ENCODE results near the gene CLCN7. TPM values are rescaled to one million over a fixed set of nuclear protein-coding genes. Genes with fewer than 3 reads are reported as not detected.

CLCN7 gene
- total and polyA plus RNA-seq, 2 of the 13 experiments (the other 11 are each of a cell fraction or from before 2014, with no cell fraction given) = 24.6 to 25.1 TPM

- TF ChIP-seq ZNF770 (CRISPR knock-in tag; IDR thresholded peaks at IDR 0.05) = peak; percentile 79
- TF ChIP-seq SAP130 (CRISPR knock-in tag; IDR thresholded peaks at IDR 0.05; ENCODE audit: low read depth) = peak; percentile 77
- no peak for TF ChIP-seq ZNF281 (CRISPR knock-in tag; IDR thresholded peaks at IDR 0.05; ENCODE audit: borderline replicate concordance)
- no peak for TF ChIP-seq ARID2 (CRISPR knock-in tag; IDR thresholded peaks at IDR 0.05; ENCODE audit: borderline replicate concordance)
- TF ChIP-seq THAP9 (CRISPR knock-in tag; IDR thresholded peaks at IDR 0.05; ENCODE audit: borderline replicate concordance) = no peak
- TF ChIP-seq ZNF879 (CRISPR knock-in tag; IDR thresholded peaks at IDR 0.05) = peak; percentile 69; the same call in 1 of the 2 replicates
- 0 out of 2 replicates have a peak, but pooled peaks have one; percentile 20 for TF ChIP-seq HNF1B (CRISPR knock-in tag; IDR thresholded peaks at IDR 0.05)
- TF ChIP-seq NR1H2 (CRISPR knock-in tag; IDR thresholded peaks at IDR 0.05; ENCODE audit: borderline replicate concordance, low read depth) = no peak
- TF ChIP-seq RFXAP (CRISPR knock-in tag; IDR thresholded peaks at IDR 0.05; ENCODE audit: borderline replicate concordance) = no peak
- no peak for TF ChIP-seq REST (IDR thresholded peaks at IDR 0.05; ENCODE audit: borderline replicate concordance in 1 of 2, low read depth in 1 of 2, low read length in 2 of 2)
- no peak for TF ChIP-seq ZNF550 (CRISPR knock-in tag; IDR thresholded peaks at IDR 0.05; ENCODE audit: borderline replicate concordance)
- TF ChIP-seq ZNF496 (CRISPR knock-in tag; IDR thresholded peaks at IDR 0.05; ENCODE audit: insufficient replicate concordance) = no peak
- no peak for TF ChIP-seq ZNF432 (CRISPR knock-in tag; IDR thresholded peaks at IDR 0.05; ENCODE audit: borderline replicate concordance)
- no peak for TF ChIP-seq RAD51 (IDR thresholded peaks at IDR 0.05; ENCODE audit: borderline replicate concordance)
These were observed 18.3 kb upstream of the CLCN7 start, which contains the start of gene TELO2 (continued) for GRCh38 chr16:1492923-1493745.
